Stimulated activated CD4-positive, alpha-beta T cell treated with anti-CD3 and anti-CD28 coated beads, Interleukin-15, amount 100 ng/mL, for 24 hours (primary cell): ENCODE results near the gene ITGA3.
A peak's percentile ranks its signal among the peaks of the same experiment; 100 is the strongest.

Experiments used
- DNase-seq: peaks from one replicate; pipeline ENCODE4 v3.0.0-alpha.2; 2020

Gene ITGA3

DNA sequence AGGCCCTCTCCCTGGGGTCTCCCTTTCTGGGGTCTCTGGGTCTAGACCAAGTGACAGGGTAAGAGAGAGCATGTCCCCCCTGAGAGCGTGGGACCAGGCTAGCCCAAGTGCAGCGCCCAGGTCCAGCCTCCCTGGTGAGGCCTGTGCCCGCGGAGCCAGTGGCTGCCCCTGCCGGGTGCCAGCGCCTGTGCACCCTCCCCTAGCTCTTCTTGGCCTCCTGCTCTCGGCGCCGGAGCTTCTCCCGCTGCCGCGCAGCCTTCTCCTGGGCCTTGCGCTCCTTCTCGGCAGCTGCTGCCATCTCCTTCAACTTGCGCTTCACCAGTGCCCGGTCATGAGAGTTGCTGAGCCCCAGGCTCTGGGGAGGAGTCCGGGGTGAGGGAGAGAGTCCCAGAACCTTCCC is 56.8 kb downstream of the ITGA3 start:
- no peak for DNase-seq

DNA sequence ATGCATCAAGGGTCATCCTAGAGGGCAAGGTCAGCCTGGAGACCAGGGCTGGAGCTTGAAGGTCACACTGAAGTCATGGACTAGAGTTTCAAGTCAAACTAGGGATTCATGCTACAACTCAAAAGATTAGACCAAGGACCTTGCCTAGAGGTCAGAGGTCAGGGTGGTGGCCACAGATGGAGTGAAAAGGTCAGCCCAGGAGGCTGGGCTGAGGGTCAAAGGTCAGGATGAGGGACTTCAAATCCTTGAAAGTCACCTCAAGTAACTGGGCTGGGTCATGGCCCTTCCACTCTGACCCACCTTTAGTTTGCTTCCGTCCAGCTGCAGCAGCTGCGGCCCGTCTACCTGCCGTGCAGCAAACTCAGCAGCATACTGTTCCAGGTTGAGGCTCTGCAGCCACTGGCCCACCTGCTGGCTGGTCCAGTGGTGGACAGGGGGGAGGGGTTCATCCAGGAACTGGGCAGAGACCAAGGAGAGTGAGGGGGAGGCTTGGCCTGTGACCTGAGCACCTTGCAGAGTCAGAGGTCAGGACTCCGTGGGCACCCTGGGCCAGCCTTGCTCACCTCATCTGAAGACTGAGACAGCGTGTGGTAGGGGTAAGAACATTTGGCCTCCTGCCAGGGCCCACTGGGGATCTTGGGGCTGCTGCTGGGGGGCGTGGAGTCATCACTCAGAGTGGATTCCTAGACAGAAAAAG is 57.9 kb downstream of the ITGA3 start:
- no peak for DNase-seq

DNA sequence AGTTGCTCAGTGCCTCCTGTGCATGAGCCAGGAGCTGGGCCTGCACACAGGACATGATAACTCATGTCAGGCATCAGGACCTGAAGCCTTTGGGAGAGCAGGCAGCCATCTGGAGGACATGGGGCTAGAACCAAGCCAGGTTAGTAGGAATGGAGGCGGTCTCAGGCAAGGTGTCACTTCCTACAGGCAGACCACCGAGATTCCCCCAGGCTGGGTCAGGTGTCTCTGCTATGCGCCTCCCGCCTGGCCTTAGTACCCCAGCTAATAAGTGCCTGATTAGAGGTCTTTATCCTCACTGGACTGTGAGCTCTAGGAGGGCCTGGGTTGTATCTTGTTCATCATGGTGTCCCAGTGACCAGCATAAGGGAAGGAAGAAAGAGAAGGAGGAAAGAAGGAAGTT is 58.5 kb downstream of the ITGA3 start:
- no peak for DNase-seq

DNA sequence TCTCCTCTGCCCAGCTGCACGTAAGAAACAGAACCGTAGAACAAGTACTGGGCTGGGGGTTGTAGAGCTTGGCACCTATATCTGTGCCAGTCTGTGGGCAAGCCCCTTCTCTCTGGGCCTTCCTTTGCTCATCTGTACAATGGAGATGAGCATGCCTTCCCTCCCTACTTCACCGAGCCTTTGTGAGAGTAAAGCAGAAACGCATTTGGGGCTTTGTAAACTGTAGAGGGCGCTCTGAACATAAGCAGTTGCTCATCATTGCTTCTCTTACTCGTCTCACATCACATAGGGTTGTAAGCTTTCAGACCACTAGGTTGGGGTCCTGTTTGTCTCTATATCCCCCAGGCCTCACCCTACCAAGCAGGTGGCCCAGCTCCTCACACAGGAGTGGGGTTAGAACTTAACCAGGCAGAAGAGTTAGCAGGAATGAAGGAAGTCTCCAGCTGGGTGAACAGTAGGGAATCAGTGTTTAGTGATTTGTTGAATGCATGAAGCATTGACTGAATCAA is 59.0 kb downstream of the ITGA3 start:
- peak; percentile 50 for DNase-seq

DNA sequence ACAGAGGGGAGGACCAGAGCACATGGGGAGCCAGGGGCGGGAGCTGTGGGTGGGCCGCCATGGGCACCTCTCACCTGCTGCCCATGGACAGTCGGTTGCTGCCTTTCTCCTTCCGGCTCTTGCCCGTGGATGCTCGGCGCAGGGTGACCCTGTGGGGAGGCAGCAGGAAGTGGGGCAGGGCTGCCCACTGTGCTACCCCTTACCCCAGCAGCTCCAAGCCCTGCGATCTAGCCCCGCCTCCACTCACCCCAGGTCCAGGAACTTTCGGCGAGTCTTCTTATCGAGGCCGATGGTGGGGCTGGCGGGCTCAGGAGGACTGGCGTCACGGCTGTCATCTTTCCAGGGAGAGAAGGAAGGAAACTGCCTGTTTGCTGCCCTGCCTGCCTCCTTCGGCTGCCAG is 59.8 kb downstream of the ITGA3 start:
- DNase-seq: no peak

DNA sequence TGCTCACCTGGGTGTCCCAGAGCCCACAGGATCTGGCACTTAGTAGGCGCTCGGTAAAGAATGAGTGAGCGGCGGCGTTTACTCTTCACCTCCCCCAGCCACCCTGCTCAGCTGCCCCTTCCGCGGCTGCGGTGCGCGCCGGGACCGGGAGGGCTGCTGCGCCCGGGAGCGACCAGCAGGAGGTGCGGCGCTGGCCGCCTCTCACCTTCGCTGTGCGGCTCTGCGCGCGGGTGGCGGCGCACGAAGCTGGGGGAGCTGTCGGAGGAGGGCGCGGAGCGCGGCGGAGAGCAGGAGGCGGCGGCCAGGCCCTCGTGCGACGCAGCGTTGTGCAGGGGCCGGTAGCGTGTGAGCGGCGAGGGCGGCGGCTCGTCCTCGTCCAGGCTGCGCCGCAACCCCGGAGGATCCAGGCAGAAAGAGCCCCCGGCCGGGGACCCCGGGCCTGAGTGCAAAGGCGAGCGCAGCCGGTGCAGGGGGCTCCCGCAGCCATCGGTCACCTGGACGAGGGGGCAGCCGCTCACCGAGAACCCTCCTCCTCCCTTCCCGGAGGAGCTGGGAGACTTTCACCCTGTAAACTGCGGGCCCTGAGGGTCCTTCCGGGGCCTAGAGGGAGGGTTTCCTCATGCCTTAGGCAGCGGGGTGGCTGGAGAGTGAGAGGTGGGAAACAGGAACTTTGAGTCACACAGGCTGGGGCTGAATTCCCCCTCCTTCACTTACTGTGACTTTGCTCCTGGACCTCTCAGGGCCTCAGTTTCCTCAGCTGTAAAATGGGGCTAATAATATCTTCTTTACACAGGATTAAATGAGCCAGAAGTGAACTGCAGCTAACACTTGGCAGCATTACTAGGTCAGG is 61.5 kb downstream of the ITGA3 start:
- peak; percentile 77 for DNase-seq

DNA sequence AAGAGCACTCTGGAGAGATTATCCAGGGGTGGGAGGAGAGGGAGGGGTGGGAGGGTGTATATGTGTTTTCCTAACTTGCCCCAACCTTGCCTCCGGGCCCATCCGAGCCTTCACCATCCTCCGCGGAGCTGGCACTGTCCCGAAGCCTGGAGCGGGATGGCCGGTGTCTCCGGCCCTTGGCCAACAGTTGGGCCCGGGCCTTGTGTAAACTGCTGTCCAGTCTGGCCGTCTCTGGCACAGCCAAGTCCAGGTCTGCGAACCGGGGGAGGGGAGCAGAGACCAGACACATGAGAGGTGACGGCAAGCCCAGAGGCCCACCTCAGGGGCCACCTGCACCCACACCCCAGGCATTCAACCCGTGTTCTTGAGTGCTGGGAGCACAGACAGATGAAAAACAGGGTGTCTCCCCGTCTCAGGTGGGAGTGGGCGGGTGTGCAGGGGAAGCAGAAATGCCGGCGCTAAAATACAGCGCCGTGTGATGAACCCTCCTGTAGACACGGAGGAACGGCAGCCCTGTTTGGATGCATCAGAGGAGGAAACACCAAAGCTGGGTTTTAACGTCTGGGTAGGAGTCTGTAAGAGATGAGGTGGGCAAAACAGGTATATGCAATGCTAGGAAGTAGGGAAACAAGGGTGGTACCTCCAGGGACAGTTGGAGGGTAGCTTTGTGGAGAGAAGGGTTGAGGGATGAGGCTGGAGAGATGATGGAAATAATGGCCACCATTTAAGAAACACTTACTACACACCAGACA is 62.3 kb downstream of the ITGA3 start:
- no peak for DNase-seq

DNA sequence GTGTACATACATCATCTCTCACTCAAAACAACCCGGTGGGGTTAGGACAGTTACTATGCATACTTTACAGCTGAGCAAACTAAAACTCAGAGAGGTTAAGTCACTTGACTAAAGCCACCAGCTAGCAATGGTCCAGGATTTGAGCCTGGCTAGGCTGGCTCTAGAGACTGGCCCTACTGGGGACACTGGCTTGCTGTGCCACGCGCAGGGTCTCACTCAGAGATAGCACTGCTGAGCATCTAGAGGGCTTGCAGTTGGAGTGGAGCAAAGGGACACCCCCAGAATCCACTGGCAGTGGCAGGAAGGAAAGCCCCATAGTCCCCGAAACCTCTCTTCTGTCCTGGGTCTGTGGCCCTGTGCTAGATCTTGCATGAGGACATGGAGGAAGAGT is 62.9 kb downstream of the ITGA3 start:
- DNase-seq: no peak

DNA sequence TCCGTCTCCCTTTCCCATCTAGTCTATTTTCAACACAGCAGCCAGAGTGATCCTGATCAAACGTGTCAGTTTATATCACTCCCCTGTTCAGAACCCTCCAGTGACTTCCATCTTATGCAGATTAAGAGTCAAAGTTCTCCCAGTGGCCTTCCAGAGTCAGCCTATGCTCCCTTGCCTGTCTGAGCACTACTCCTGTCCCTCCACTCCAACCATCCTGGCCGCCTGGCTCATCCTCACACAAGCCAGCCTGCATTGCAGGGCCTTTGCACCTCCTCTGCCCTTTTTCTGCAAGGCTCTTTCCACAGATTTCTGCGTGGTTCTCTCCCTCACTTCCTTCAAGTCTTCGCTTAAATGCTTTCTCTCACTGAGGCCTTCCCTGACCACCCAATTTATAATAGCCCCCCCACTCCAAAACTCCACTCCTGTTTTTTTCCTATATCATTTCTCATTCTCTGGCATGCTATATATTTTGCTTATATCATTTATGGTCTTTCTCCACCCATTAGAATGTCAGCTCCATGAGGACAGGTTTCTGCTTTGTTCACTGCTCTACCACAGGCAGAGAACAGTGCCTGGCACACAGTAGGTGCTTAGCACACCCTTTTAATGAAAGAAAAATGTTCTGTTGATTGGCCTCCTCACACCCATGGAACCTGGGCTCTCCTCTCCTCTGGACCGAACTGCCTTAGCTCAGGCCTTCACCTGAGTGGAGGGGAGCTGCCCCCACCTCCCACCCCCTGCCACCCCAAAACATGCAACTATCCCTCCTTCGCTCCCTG is 64.8 kb downstream of the ITGA3 start:
- DNase-seq: no peak

DNA sequence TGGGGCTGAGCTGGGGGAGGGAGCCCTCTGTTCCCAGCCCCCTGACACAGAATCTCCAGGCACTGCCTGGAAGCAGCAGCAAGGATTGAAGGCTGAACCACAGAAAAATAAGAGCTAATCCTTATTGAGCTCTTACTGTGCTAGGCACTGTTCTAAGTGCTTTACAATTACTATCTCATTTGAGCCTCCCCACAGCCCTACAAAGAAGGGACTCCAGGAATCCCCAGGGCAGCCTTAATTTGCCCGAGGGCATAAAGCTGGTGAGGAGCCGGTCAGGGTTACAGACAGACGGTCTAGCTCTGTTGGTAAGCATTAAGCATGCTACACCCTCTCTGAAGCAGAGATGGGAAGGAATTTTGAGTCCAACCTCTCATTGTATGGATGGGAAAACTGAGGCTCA is 67.0 kb downstream of the ITGA3 start:
- no peak for DNase-seq

DNA sequence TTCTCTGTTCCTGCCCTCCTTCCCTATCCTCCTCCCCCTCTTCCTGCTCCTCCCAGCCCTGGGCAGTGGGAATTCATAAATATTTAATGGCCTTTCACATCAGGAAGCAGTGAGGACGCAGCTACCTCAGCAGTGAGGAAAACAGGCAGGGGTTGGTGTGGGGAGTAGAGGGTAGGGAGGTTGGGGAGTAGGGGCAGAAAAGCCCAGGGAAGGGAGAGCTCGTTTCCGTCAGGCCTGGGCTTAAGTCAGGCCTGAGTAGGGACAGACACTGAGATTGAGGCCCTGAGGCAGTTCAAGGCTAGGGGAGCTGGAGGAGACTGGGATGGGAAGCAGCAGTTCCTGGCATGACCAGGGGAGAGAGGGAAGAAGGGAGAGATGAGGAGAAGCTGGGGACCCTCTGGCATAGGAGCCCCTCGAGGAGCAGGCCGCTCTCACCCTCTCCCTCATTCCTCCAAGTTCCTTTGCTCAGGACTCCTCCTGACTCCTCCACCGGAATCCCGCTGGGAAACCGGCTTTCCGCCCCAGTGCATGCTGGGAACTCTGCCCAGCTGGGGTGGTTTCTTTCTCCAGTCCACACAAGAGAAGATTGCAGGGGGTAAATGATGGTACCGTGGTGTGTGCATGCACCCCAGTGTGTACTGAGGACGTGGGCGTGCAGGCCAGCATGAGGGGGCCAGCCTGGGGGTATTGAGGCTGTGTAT is 67.9 kb downstream of the ITGA3 start:
- no peak for DNase-seq

DNA sequence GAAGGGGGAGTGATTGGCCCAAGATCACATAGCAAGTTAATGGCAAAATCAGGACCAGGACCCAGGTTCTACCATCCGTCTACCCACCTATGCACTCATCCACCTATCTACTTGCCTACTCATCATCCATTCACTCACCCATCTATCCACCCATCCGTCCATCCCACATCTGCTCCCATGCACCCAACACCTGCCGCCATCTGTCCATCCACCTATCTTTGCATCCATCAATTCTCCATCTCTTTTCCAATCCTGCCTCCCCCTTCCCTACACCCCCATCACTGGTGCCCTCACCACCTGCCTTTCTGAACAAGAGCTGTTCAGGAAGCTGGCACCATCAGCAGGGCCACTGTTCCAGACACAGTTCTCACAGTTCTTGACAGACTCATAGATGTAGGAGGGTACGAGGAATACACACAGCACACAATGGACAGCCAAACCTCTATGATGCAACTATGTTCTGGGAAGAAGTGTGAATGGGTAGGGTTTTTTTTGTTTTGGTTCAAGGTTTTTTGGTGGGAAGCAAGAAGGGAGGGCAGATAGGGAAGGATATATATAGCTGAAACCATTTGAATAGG is 69.6 kb downstream of the ITGA3 start:
- DNase-seq: no peak

DNA sequence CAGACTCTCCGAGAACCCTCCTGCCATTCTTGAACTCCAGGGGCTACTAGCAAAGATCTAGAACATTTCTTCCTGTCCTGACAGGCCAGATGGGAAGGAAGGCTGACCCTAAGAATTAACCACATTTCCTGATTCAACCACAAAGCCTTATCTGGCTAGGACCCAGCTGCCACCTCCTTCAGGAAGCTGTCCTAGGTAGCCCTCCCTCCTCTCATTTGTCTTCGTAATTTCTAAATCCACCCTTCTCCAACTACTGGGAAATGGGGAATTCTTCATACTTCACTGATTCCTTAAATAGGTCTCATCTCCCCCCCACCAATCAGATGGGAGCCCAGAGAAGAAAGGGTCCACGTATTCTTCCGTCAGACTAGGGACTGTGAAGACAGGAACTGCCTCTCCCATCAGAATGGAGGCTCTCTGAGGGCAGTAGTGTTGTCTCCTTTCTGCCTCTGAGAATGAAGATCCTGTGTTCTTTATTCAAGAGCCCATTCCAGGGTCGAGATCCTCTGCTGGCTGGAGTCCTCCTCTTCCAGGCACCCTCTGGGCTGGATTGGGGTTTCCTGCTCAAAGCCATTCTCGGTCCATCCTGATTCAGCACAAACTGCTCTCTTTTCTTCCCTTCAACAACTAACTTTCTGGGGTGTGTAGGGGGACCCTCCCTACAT is 71.9 kb downstream of the ITGA3 start:
- no peak for DNase-seq

DNA sequence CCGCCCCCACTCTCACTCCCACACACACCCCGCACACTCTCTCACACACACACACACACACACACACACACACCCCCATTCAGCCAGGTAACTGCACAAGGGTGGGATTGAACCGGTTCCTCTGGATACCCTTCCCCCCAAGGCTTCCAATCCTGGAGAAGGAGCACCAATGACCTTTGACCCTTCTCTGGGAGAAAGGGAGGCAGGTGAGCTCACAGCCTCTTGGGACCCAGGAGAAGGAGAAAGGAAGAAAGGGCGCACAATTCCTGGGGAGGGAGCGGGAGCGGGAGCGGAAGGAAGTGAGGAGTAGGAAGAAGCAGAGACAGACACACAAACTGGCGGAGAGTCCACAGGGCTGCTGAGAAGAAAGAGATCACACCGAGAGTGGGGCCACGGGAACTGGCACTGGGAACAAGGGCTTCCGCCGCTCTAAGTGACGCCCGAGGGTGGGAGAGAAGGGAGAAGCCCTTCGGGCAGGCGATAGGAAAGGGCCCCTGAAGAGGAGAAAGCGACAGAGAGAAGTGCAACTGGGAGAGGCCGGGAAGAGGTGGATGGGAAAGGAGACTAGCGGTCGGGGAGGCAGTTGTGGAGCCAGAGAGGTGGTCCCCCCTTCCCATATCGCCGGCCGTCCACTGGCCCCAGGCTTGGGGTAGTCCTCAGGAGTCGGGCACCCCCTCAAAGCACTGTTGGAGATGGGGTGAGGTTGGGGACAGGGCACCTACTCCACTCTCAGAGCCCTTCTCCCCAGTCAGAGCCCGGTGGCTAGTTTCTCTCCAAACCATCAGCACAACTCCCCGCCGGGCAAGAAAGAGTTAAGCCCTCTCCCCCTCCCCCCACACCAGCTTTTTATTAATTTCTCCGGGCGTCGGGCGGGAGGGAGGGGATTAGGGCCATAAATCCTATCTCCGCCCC is 72.8 kb downstream of the ITGA3 start:
- no peak for DNase-seq

DNA sequence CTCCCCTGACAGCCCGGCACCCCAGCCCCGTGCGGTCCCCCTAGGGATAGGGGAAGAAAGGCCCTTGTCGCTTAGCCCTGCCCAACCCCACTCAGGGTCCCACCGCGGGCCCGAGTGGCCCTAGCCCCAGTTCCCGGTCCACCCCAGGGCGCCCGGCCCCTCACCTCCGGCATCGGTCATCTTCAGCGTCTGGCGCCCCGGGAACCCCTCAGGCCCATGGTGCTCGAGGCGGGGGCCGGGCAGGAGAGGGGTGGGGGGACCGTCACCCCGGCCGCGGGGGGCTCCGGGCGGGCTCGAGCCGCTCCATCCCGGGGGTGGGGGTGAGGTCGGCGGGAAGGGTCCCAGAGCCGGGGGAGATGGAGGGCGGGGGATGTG is 73.4 kb downstream of the ITGA3 start:
- DNase-seq: no peak

DNA sequence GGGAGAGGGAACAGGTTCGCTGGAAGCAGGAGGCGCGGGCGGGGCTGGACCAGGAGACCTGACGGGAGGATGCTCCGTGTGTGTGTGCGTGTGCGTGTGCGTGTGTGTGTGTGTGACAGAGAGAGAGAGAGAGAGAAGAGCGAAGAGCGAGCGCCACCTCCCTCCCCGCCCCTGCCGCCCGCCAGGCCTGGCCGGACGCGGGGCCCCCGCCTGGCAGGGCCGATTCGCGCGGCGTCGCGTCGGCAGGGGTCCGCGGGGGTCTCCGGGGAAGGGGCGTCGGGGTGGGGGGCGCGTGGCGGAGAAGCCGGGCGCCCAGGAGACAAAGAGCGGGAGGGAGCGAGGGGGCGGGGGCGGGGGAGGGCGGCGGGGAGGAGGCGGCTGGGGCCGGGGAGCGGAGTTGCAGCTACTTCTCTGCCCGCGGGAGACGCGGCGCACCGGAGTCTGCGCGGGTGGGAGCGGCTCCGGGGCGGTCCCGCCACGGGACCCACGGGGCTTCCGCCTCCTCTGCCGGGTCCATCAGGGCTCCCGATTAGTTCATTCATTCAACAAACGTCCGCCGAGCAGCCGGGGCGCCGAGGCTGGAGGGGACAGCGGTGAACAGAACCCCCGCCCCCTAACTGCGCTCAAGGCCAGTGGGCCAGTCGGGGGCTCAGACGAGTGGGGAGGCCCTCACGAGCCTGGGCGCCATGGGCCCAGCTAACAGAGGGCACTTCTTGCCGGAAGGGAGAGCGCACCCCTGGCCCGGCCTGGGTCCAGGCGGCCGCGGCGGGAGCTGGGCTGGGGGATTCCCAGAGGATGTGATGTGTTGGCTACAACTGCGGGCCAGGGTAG is 74.0 kb downstream of the ITGA3 start, which contains the start of gene SAMD14:
SAMD14 (minus strand) TSS at position 433 of the 831 bp plus-strand sequence. CDS start 5,201 bp downstream, outside the sequence.
- peak; percentile 47 for DNase-seq

DNA sequence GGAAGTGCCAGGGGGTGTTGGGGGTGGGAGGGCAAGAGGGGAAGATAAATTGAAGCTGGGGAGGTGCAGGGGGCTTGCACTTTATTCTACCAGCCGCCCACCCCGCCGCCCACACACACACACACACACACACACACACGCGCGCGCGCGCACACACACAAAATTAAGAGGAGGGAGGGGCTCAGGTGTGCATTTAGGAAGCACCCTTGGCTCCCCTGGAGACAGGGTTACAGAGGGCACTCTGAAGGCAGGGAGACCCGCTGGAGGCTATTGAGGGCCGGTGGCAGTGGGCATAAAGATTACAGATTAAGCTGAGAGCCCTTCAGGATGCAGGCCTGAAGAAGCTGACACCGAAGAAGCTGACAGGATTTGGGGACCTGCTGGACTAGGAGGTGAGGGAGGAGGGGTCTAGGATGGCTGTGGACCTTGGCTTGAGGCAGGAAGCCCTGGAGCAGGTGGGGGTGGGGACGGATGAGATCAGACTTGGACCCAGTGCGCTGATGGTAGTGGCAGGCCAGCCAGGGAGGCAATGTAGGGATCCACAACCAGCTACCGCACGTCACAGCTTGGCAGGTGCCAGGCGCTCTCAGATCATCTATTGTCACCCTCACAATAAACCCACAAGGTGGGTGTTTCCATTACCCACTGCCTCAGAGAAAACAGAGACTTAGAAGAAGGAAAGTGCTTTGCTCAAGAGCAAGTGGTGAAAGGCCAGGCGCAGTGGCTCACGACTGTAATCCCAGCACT is 74.8 kb downstream of the ITGA3 start:
- peak; percentile 30 for DNase-seq
